Chondrocyte (in vitro differentiated cells): ENCODE measurements around the gene BAZ1B. TPM values are rescaled to one million over a fixed set of nuclear protein-coding genes. Genes with fewer than 3 reads are reported as not detected.
A peak's percentile ranks its signal among the peaks of the same experiment; 100 is the strongest.

Source experiments
- DNase-seq: peaks from one replicate; pipeline ENCODE4 v3.0.0; 2021; ENCODE audit warnings: mixed read lengths, low spot score
- H3K27ac Mint-ChIP-seq: one replicate; pipeline ENCODE4 v1.8.0; 2021; ENCODE audit warnings: mild to moderate bottlenecking, moderate library complexity, mixed read lengths; ENCODE audit not compliant: unreplicated experiment
- H3K27me3 Mint-ChIP-seq: 2 replicates; pipeline ENCODE4 v1.8.0; 2021; ENCODE audit warnings: low read depth, mixed read lengths
- H3K36me3 Mint-ChIP-seq: 2 replicates; pipeline ENCODE4 v1.8.0; 2021; ENCODE audit warnings: low read depth, mixed read lengths
- H3K4me1 Mint-ChIP-seq: 2 replicates; pipeline ENCODE4 v1.8.0; 2021; ENCODE audit warnings: low read depth, mild to moderate bottlenecking, mixed read lengths
- H3K4me3 Mint-ChIP-seq: one replicate; pipeline ENCODE4 v1.8.0; 2021; ENCODE audit warnings: mild to moderate bottlenecking, moderate library complexity, mixed read lengths; ENCODE audit not compliant: unreplicated experiment
- H3K9me3 Mint-ChIP-seq: 2 replicates; pipeline ENCODE4 v1.8.0; 2021; ENCODE audit warnings: low read depth, mixed read lengths
- CTCF ChIP-seq: fragments of 200-600 bp; sonication (generic); IDR thresholded peaks from 2 replicates; pipeline ENCODE4 v1.5.0; 2021; ENCODE audit warnings: antibody characterized with exemption, mild to moderate bottlenecking, moderate library complexity
- total RNA-seq: library from RNA; stranded (reverse); gene quantifications from 3 replicates; pipeline ENCODE4 v1.2.1, GENCODE V29; 2021

Gene BAZ1B
- total RNA-seq, 1 donor from 2014 or later, result 65.5 TPM

GRCh38 chr7:73447121-73447733 is 74.9 kb downstream of the BAZ1B start:
- peaks cover 12% of the 10 kb centered on the region for H3K4me1 Mint-ChIP-seq
- H3K4me3 Mint-ChIP-seq, result no peak overlapping the region
- no peak for TF ChIP-seq CTCF
- no peak overlapping the region for H3K27ac Mint-ChIP-seq
- H3K9me3 Mint-ChIP-seq, result no peaks in the 10 kb centered on the region
- no peaks in the 10 kb centered on the region for H3K27me3 Mint-ChIP-seq
- H3K36me3 Mint-ChIP-seq, result peaks cover 59% of the 10 kb centered on the region
- no peak for DNase-seq

GRCh38 chr7:73446682-73447081 is 75.4 kb downstream of the BAZ1B start:
- no peak for TF ChIP-seq CTCF
- Mint-ChIP-seq H3K9me3 (no peaks in the 10 kb centered on the region), H3K4me1 (peaks cover 12% of the 10 kb centered on the region), H3K27me3 (no peaks in the 10 kb centered on the region), H3K36me3 (peaks cover 62% of the 10 kb centered on the region), H3K27ac (peak overlapping the region; percentile 2), H3K4me3 (no peak overlapping the region)
- DNase-seq, result no peak

GRCh38 chr7:73443548-73444255 is 78.4 kb downstream of the BAZ1B start:
- no peak for TF ChIP-seq CTCF
- Mint-ChIP-seq H3K27ac (no peak overlapping the region), H3K4me1 (peaks cover 2% of the 10 kb centered on the region), H3K9me3 (no peaks in the 10 kb centered on the region), H3K4me3 (no peak overlapping the region), H3K27me3 (no peaks in the 10 kb centered on the region), H3K36me3 (peaks cover 62% of the 10 kb centered on the region)
- DNase-seq, result no peak

- no peaks in the 10 kb centered on the region for H3K4me1 Mint-ChIP-seq
- no peaks in the 10 kb centered on the region for H3K9me3 Mint-ChIP-seq
- no peaks in the 10 kb centered on the region for H3K27me3 Mint-ChIP-seq
- TF ChIP-seq CTCF, result no peak
- no peak for DNase-seq
- peaks cover 57% of the 10 kb centered on the region for H3K36me3 Mint-ChIP-seq
- H3K4me3 Mint-ChIP-seq, result no peak overlapping the region
- H3K27ac Mint-ChIP-seq, result no peak overlapping the region
These were observed 79.1 kb downstream of the BAZ1B start for GRCh38 chr7:73442903-73443500.

- TF ChIP-seq CTCF, result no peak
- DNase-seq, result no peak
- Mint-ChIP-seq H3K36me3 (peaks cover 52% of the 10 kb centered on the region), H3K4me1 (peaks cover 6% of the 10 kb centered on the region), H3K9me3 (no peaks in the 10 kb centered on the region), H3K27me3 (no peaks in the 10 kb centered on the region), H3K27ac (no peak overlapping the region), H3K4me3 (no peak overlapping the region)
These were observed 79.7 kb downstream of the BAZ1B start for GRCh38 chr7:73442222-73442902.
